Gastrocnemius medialis (tissue), 4 donors: ENCODE data around the gene GOPC. TPM values are rescaled to one million over a fixed set of nuclear protein-coding genes. Genes with fewer than 3 reads are reported as not detected.

Source experiments
- ATAC-seq, 2 donors: fragments of 150-250 bp; one replicate each; pipeline ENCODE4 v1.9.1; 2016
- DNase-seq, 2 donors: peaks; one replicate each; pipeline ENCODE4 v3.0.0-alpha.2; 2019
- H3K27ac ChIP-seq, 4 donors: fragments of 200-600 bp; sonication (generic); 1 replicate in 1 of 4; 2 replicates in 3 of 4; pipeline ENCODE4 v1.5.1; 2016 to 2018; ENCODE audit warnings: mild to moderate bottlenecking in 2 of 4, moderate library complexity in 1 of 4
- H3K27me3 ChIP-seq, 3 donors: fragments of 200-600 bp; sonication (generic) in 2 of 3; 1 replicate in 1 of 3; 2 replicates in 2 of 3; pipeline versions ENCODE4 v1.5.1 to v1.6.0; 2016 to 2019; ENCODE audit warnings: mild to moderate bottlenecking in 1 of 3, moderate library complexity in 1 of 3
- H3K36me3 ChIP-seq, 2 donors: fragments of 200-600 bp; sonication (generic) in 1 of 2; one replicate each; pipeline ENCODE4 v1.5.1; 2017 to 2018
- H3K4me1 ChIP-seq, 2 donors: fragments of 200-600 bp; sonication (generic) in 1 of 2; one replicate each; pipeline ENCODE4 v1.5.1; 2016 to 2017; ENCODE audit warnings: mild to moderate bottlenecking in 2 of 2
- H3K4me3 ChIP-seq, 4 donors: fragments of 200-600 bp; sonication (generic) in 3 of 4; 1 replicate in 1 of 4; 2 replicates in 3 of 4; pipeline ENCODE4 v1.5.1; 2016 to 2019; ENCODE audit warnings: mild to moderate bottlenecking in 2 of 4
- H3K9me3 ChIP-seq, 3 donors: fragments of 200-600 bp; sonication (generic) in 2 of 3; 1 replicate in 1 of 3; 2 replicates in 2 of 3; pipeline ENCODE4 v1.5.1; 2016 to 2019
- POLR2A ChIP-seq, 2 donors: fragments of 450-650 bp; IDR thresholded peaks; one replicate each; pipeline ENCODE4 v1.6.1; 2017; ENCODE audit warnings: antibody characterized with exemption in 2 of 2, mild to moderate bottlenecking in 2 of 2, moderate library complexity in 2 of 2
- in situ Hi-C, 4 donors: fragments of 200-750 bp; cut with MboI; loops; one replicate each; pipeline versions ENCODE4 v1.15.0 to v1.8.0; 2017; ENCODE audit warnings: low sequenced_read_pairs in 4 of 4
- intact Hi-C: fragments of 100-400 bp; cut with DNase I; formaldehyde crosslinking; loops from one replicate; pipeline ENCODE4 v1.15.1; 2023; ENCODE audit warnings: low total_unique reads
- total RNA-seq, 4 donors: library from RNA; depleted of rRNA; stranded (reverse); fragments of >200 nt; gene quantifications; one replicate each; pipeline versions ENCODE4 v1.1.0 to v1.2.3, GENCODE V29; 2016
- TF ChIP-seq, protein P1 (sequence below), 5 experiments: fragments of 450-650 bp in 3 of 5; fragments of 200-600 bp in 2 of 5; sonication (generic) in 2 of 5; IDR thresholded peaks in 4 of 5; conservative IDR thresholded peaks in 1 of 5; 1 replicate in 4 of 5; 2 replicates in 1 of 5; pipeline ENCODE4 v1.5.1; 2016 to 2019; ENCODE audit warnings: antibody characterized with exemption in 5 of 5, mild to moderate bottlenecking in 3 of 5, moderate library complexity in 3 of 5

GOPC gene
- total RNA-seq, 4 donors from 2014 or later, result 12.0 to 19.3 (median 13.6) TPM

DNA sequence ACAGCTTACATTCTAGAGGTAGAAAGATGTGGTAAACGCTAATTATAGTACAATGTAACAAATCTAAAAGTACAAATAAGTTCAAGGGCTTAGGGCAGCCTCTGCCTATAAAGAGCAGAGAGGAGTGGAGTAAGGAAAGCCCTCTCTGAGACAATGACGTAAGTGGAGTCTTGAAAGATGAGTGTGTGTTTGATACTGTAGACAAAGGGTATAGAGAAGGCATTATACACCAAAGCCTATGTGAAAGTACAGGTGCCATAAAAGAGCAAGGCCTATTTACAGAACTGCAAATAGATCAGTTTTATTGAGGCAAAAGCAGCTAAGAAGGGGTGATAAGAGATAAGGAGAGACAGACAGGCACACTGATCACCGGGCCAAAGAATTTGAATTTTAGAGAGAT, 10.9 kb downstream of the GOPC start:
- Histone ChIP-seq H3K27me3 (no peaks in the 10 kb centered on the region), H3K9me3 (no peaks in the 10 kb centered on the region), H3K36me3 (peaks cover 0 to 9% of the 10 kb centered on the region in 2 donors), H3K27ac (no peak overlapping the region), H3K4me1 (peaks cover 0 to 4% of the 10 kb centered on the region in 2 donors), H3K4me3 (no peak overlapping the region)
- intact Hi-C loops, result no loop called here
- ATAC-seq, result no peak
- in situ Hi-C loops, result loop anchor here in 1 of 4 donors (25.0 kb wide), 1 partner anchor 254 kb away; no protein-coding TSS in a partner anchor
- DNase-seq, result no peak
- TF ChIP-seq, protein P1, sequence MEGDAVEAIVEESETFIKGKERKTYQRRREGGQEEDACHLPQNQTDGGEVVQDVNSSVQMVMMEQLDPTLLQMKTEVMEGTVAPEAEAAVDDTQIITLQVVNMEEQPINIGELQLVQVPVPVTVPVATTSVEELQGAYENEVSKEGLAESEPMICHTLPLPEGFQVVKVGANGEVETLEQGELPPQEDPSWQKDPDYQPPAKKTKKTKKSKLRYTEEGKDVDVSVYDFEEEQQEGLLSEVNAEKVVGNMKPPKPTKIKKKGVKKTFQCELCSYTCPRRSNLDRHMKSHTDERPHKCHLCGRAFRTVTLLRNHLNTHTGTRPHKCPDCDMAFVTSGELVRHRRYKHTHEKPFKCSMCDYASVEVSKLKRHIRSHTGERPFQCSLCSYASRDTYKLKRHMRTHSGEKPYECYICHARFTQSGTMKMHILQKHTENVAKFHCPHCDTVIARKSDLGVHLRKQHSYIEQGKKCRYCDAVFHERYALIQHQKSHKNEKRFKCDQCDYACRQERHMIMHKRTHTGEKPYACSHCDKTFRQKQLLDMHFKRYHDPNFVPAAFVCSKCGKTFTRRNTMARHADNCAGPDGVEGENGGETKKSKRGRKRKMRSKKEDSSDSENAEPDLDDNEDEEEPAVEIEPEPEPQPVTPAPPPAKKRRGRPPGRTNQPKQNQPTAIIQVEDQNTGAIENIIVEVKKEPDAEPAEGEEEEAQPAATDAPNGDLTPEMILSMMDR (IDR thresholded peaks at IDR 0.05 in 4 of 5, conservative IDR thresholded peaks at IDR 0.05 in 1 of 5), result no peak
- no peak for TF ChIP-seq POLR2A (IDR thresholded peaks at IDR 0.05)

DNA sequence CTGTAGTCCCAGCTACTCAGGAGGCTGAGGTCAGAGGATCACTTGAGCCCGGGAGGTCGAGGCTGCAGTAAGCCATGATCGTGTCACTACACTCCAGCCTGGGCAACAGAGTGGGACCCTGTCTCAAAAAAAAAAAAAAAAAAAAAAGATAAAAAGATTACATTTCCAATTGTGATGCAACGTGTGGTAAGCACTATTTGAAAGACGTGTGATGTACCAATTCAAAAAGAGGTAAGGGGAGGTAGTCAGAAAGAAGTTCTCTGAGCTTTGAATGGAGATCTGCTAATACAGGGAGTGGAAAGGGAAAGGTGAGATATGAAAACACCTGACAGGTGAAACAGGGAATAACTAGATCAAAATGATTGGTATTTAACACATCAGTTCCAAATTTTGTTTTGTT, 11.9 kb downstream of the GOPC start:
- TF ChIP-seq, protein P1 (IDR thresholded peaks at IDR 0.05 in 4 of 5, conservative IDR thresholded peaks at IDR 0.05 in 1 of 5), result no peak
- TF ChIP-seq POLR2A (IDR thresholded peaks at IDR 0.05), result no peak
- Histone ChIP-seq H3K9me3 (no peaks in the 10 kb centered on the region), H3K27ac (no peak overlapping the region), H3K36me3 (peaks cover 0 to 9% of the 10 kb centered on the region in 2 donors), H3K27me3 (no peaks in the 10 kb centered on the region), H3K4me3 (no peak overlapping the region), H3K4me1 (peaks cover 0 to 4% of the 10 kb centered on the region in 2 donors)
- ATAC-seq (no peak), DNase-seq (no peak)
- intact Hi-C loops (no loop called here), in situ Hi-C loops (loop anchor here in 1 of 4 donors (25.0 kb wide), 1 partner anchor 253 kb away; no protein-coding TSS in a partner anchor)

DNA sequence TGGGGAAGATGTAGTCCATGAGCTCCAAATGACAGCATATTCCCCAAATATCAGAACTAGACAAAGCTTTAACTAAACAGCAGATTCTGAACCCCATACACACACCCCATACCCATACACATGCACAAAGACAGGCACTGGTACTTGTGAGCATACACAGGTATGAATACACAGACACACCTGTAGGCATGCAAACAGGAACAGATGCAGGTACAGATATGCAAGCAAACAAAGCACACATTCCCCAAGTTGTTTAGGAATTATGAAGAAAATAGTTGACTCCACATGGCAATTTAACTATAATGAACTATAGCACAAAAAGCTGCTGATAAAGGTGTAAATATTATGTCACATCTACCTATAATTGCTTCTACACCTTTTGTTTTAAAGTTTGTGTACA, 16.7 kb downstream of the GOPC start:
- ATAC-seq, result no peak
- intact Hi-C loops, result no loop called here
- no peaks in the 10 kb centered on the region for H3K9me3 ChIP-seq
- no peak overlapping the region for H3K4me3 ChIP-seq
- H3K4me1 ChIP-seq, result peaks cover 0 to 4% of the 10 kb centered on the region in 2 donors
- no peaks in the 10 kb centered on the region for H3K27me3 ChIP-seq
- no peak overlapping the region for H3K27ac ChIP-seq
- no peak for DNase-seq
- in situ Hi-C loops, result loop anchor here in 1 of 4 donors (25.0 kb wide), 1 partner anchor 248 kb away; no protein-coding TSS in a partner anchor
- H3K36me3 ChIP-seq, result peaks cover 0 to 9% of the 10 kb centered on the region in 2 donors
- TF ChIP-seq, protein P1 (IDR thresholded peaks at IDR 0.05 in 4 of 5, conservative IDR thresholded peaks at IDR 0.05 in 1 of 5), result no peak

DNA sequence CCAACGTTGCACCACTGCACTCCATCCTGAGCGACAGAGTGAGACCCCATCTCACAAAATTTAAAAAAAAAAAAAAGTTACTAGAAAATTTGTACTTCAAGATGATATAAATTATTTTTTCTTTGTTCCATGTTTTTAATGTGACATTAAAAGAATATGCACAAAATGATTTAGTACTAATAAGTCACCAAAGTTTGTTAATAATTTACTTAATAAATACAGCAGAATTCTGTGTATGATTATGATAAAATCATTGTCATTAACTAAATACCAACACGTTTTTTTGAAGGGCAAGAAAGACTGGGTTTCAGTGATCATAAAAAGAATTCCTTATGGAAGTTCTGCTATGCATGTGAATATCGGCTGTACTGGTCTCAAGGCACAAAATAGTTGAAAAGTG, 28.1 kb downstream of the GOPC start:
- H3K27ac ChIP-seq, result no peak overlapping the region
- ATAC-seq (no peak), DNase-seq (no peak)
- no peak overlapping the region for H3K4me3 ChIP-seq
- H3K9me3 ChIP-seq, result no peaks in the 10 kb centered on the region
- H3K36me3 ChIP-seq, result peaks cover 5 to 21% of the 10 kb centered on the region in 2 donors
- no peaks in the 10 kb centered on the region for H3K4me1 ChIP-seq
- TF ChIP-seq, protein P1 (IDR thresholded peaks at IDR 0.05 in 4 of 5, conservative IDR thresholded peaks at IDR 0.05 in 1 of 5), result no peak
- TF ChIP-seq POLR2A (IDR thresholded peaks at IDR 0.05), result no peak
- intact Hi-C loops (no loop called here), in situ Hi-C loops (loop anchor here in 1 of 4 donors (25.0 kb wide), 1 partner anchor 587 kb away; no protein-coding TSS in a partner anchor)
- no peaks in the 10 kb centered on the region for H3K27me3 ChIP-seq
